Measurements from ENCODE around the gene ATXN1. TPM values are rescaled to one million over a fixed set of nuclear protein-coding genes. Genes with fewer than 3 reads are reported as not detected.

The ATXN1 gene
- total and polyA plus RNA-seq, 2 of the 13 experiments (the other 11 are each of a cell fraction or from before 2014, with no cell fraction given): 20.7 to 39.5 TPM

DNA sequence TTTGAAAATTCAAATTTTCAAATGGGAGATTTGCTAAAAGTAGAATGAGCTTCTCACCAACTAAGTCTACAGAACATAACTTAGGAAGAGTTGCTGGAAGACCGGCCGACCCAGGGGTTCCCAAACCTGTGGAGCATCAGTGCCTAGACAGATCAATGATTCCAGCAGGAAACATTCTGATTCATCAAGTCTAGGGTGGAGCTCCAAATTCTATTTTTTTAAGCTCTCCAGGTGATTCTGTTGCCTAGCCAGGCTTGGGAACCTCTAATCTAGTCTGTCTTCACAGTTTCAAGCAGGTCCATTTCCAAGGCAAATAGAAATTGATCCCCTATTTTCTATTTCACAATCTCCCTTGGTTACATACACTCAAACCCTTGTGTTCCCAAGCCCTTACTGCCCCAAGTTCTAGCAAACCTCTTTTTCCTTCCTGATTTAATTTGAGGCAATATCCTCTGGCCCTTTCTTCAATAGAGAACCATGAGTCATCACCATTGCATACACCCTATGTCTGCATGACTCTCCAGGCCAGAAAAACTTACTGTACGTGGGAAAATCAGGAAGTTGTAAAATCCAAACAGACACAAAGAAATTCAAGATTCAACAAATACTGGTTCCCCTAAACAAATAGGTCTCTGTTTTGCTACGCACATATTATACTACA, 8.9 kb downstream of the ATXN1 start (continued):
- TF ChIP-seq, protein P1, sequence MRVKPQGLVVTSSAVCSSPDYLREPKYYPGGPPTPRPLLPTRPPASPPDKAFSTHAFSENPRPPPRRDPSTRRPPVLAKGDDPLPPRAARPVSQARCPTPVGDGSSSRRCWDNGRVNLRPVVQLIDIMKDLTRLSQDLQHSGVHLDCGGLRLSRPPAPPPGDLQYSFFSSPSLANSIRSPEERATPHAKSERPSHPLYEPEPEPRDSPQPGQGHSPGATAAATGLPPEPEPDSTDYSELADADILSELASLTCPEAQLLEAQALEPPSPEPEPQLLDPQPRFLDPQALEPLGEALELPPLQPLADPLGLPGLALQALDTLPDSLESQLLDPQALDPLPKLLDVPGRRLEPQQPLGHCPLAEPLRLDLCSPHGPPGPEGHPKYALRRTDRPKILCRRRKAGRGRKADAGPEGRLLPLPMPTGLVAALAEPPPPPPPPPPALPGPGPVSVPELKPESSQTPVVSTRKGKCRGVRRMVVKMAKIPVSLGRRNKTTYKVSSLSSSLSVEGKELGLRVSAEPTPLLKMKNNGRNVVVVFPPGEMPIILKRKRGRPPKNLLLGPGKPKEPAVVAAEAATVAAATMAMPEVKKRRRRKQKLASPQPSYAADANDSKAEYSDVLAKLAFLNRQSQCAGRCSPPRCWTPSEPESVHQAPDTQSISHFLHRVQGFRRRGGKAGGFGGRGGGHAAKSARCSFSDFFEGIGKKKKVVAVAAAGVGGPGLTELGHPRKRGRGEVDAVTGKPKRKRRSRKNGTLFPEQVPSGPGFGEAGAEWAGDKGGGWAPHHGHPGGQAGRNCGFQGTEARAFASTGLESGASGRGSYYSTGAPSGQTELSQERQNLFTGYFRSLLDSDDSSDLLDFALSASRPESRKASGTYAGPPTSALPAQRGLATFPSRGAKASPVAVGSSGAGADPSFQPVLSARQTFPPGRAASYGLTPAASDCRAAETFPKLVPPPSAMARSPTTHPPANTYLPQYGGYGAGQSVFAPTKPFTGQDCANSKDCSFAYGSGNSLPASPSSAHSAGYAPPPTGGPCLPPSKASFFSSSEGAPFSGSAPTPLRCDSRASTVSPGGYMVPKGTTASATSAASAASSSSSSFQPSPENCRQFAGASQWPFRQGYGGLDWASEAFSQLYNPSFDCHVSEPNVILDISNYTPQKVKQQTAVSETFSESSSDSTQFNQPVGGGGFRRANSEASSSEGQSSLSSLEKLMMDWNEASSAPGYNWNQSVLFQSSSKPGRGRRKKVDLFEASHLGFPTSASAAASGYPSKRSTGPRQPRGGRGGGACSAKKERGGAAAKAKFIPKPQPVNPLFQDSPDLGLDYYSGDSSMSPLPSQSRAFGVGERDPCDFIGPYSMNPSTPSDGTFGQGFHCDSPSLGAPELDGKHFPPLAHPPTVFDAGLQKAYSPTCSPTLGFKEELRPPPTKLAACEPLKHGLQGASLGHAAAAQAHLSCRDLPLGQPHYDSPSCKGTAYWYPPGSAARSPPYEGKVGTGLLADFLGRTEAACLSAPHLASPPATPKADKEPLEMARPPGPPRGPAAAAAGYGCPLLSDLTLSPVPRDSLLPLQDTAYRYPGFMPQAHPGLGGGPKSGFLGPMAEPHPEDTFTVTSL (CRISPR knock-in tag; IDR thresholded peaks at IDR 0.05; ENCODE audit: borderline replicate concordance): peak; percentile 50; the same call in 1 of the 2 replicates
- TF ChIP-seq SIX4 (CRISPR knock-in tag; IDR thresholded peaks at IDR 0.05) (peak; percentile 16; the same call in 1 of the 2 replicates), ELF3 (CRISPR knock-in tag; IDR thresholded peaks at IDR 0.05) (peak; percentile 86), CREM (IDR thresholded peaks at IDR 0.05) (0 out of 2 replicates have a peak, but pooled peaks have one; percentile 32), CREM (CRISPR knock-in tag; IDR thresholded peaks at IDR 0.05) (no peak), RXRB (CRISPR knock-in tag; IDR thresholded peaks at IDR 0.05; ENCODE audit: borderline replicate concordance) (peak; percentile 19; the same call in 1 of the 2 replicates), HOMEZ (CRISPR knock-in tag; IDR thresholded peaks at IDR 0.05; ENCODE audit: low read depth) (0 out of 2 replicates have a peak, but pooled peaks have one; percentile 39), ATF3 (CRISPR knock-in tag; IDR thresholded peaks at IDR 0.05) (peak; percentile 82; the same call in 1 of the 2 replicates), HMG20A (CRISPR knock-in tag; IDR thresholded peaks at IDR 0.05; ENCODE audit: borderline replicate concordance) (peak; percentile 34; the same call in 1 of the 2 replicates), RCOR2 (CRISPR knock-in tag; IDR thresholded peaks at IDR 0.05) (peak; percentile 58; the same call in 1 of the 2 replicates), IRF2 (CRISPR knock-in tag; IDR thresholded peaks at IDR 0.05) (0 out of 2 replicates have a peak, but pooled peaks have one; percentile 12), PITX1 (CRISPR knock-in tag; IDR thresholded peaks at IDR 0.05) (0 out of 2 replicates have a peak, but pooled peaks have one; percentile 19), FOXA3 (CRISPR knock-in tag; IDR thresholded peaks at IDR 0.05) (peak; percentile 58), ZBTB21 (CRISPR knock-in tag; IDR thresholded peaks at IDR 0.05) (no peak), JARID2 (CRISPR knock-in tag; IDR thresholded peaks at IDR 0.05; ENCODE audit: insufficient replicate concordance) (no peak), GATAD2A (CRISPR knock-in tag; IDR thresholded peaks at IDR 0.05) (peak; percentile 85), SOX13 (IDR thresholded peaks at IDR 0.05) (no peak), SOX13 (CRISPR knock-in tag; conservative IDR thresholded peaks at IDR 0.05 in 1 of 2, IDR thresholded peaks at IDR 0.05 in 1 of 2) (peak in 1 of 2 experiments; percentile 21; a peak in 1 of 4 replicates), KDM1A (CRISPR knock-in tag; IDR thresholded peaks at IDR 0.05) (no peak), JUND (CRISPR knock-in tag; IDR thresholded peaks at IDR 0.05) (0 out of 2 replicates have a peak, but pooled peaks have one; percentile 36)
